A549 (cell line): Measurements from ENCODE around the gene MAP7D1. TPM values are rescaled to one million over a fixed set of nuclear protein-coding genes. Genes with fewer than 3 reads are reported as not detected.
"Not testable (repeated sequence)": the region's sequence is repeated elsewhere in the genome, so short reads cannot be mapped to it uniquely, and the experiment has no call there.

Experiments
- ATAC-seq, 2 experiments: fragments of 200-7000 bp in 1 of 2; fragments of >200 bp in 1 of 2; cut with Nextera tagmentation in 1 of 2; cut with Tn5 transposase in 1 of 2; 3 replicates each; pipeline versions ENCODE4 v1.8.0 to v1.9.1; 2018 to 2020; ENCODE audit warnings: mild to moderate bottlenecking in 1 of 2, moderate library complexity in 1 of 2
- CTCF ChIA-PET: fragments of 300-600 bp; sonication (Branson Sonifier 250); formaldehyde crosslinking; extraction: SDS; loops from one replicate; lab custom pipeline; 2021; ENCODE audit warnings: antibody characterized with exemption, inconsistent platforms; lab: Yijun Ruan, JAX
- POLR2A ChIA-PET: fragments of 350-600 bp; formaldehyde crosslinking; extraction: SDS; loops from one replicate; lab custom pipeline; 2021; ENCODE audit warnings: antibody characterized with exemption, inconsistent platforms; lab: Yijun Ruan, JAX
- DNase-seq, 2 experiments: peaks; one replicate each; pipeline versions ENCODE4 v3.0.0 to v3.0.0-alpha.2; 2011 to 2016; ENCODE audit warnings: low read depth in 1 of 2, low spot score in 1 of 2
- FAIRE-seq: peaks from 2 replicates; lab custom pipeline; 2011; peaks lifted over from hg19 to GRCh38; lab: Jason Lieb, UNC
- H3K27ac ChIP-seq, 2 experiments: fragments of >200 bp; sonication (Bioruptor Twin); formaldehyde crosslinking; 3 replicates each; pipeline ENCODE4 v1.5.1; 2016 to 2017
- H3K4me1 ChIP-seq: fragments of >200 bp; sonication (Bioruptor Twin); formaldehyde crosslinking; 3 replicates; pipeline ENCODE4 v1.6.1; 2016
- H3K4me2 ChIP-seq: fragments of >200 bp; sonication (Bioruptor Twin); formaldehyde crosslinking; 3 replicates; pipeline ENCODE4 v1.6.1; 2016
- H3K4me3 ChIP-seq: fragments of >200 bp; sonication (Bioruptor Twin); formaldehyde crosslinking; 3 replicates; pipeline ENCODE4 v1.5.1; 2016
- H3K9me3 ChIP-seq: fragments of >200 bp; sonication (Bioruptor Twin); formaldehyde crosslinking; 3 replicates; pipeline ENCODE4 v1.6.1; 2016
- CBX2 ChIP-seq: fragments of 200-600 bp; sonication (generic); IDR thresholded peaks from 2 replicates; pipeline ENCODE4 v1.6.1; 2016; ENCODE audit warnings: low read depth, mild to moderate bottlenecking, borderline replicate concordance
- CHD4 ChIP-seq: fragments of 200-600 bp; sonication (generic); IDR thresholded peaks from 2 replicates; pipeline ENCODE4 v1.6.1; 2016; ENCODE audit warnings: antibody characterized with exemption, mild to moderate bottlenecking, borderline replicate concordance
- FOSB ChIP-seq: fragments of 250-450 bp; sonication (Bioruptor Pico); IDR thresholded peaks from 2 replicates; pipeline ENCODE4 v1.5.0; 2020; ENCODE audit warnings: mild to moderate bottlenecking, moderate library complexity
- HEYL ChIP-seq: fragments of 250-450 bp; sonication (Bioruptor Pico); IDR thresholded peaks from 2 replicates; pipeline ENCODE4 v1.8.0; 2021; ENCODE audit warnings: mild to moderate bottlenecking, moderate library complexity
- HMGXB4 ChIP-seq: fragments of 250-450 bp; sonication (Bioruptor Pico); IDR thresholded peaks from 2 replicates; pipeline ENCODE4 v1.5.0; 2021; ENCODE audit warnings: mild to moderate bottlenecking, moderate library complexity, borderline replicate concordance
- HOXB5 ChIP-seq: fragments of 250-450 bp; sonication (Bioruptor Pico); IDR thresholded peaks from 2 replicates; pipeline ENCODE4 v1.5.0; 2020; ENCODE audit warnings: mild to moderate bottlenecking, moderate library complexity
- KDM1A ChIP-seq: fragments of 200-600 bp; sonication (generic); IDR thresholded peaks from 2 replicates; pipeline ENCODE4 v1.6.1; 2016; ENCODE audit warnings: low read depth, mild to moderate bottlenecking
- MAFK ChIP-seq: fragments of 450-650 bp; IDR thresholded peaks from 2 replicates; pipeline ENCODE4 v1.6.1; 2014; ENCODE audit not compliant: partially characterized antibody
- MAZ ChIP-seq: fragments of 150-350 bp; IDR thresholded peaks from 2 replicates; pipeline ENCODE4 v1.6.1; 2014; ENCODE audit warnings: antibody characterized with exemption, low read depth, low read length, borderline replicate concordance
- PBX3 ChIP-seq: IDR thresholded peaks from 2 replicates; pipeline ENCODE4 v1.6.1; 2012
- PHF8 ChIP-seq: fragments of 200-600 bp; sonication (generic); IDR thresholded peaks from 2 replicates; pipeline ENCODE4 v1.6.1; 2016; ENCODE audit warnings: low read depth, mild to moderate bottlenecking, antibody characterized with exemption, moderate library complexity, borderline replicate concordance
- RAD21 ChIP-seq, 2 experiments: fragments of >200 bp in 1 of 2; sonication (Bioruptor Twin) in 1 of 2; formaldehyde crosslinking in 1 of 2; IDR thresholded peaks in 1 of 2; conservative IDR thresholded peaks in 1 of 2; 2 replicates in 1 of 2; 3 replicates in 1 of 2; pipeline ENCODE4 v1.6.1; 2012 to 2018; ENCODE audit warnings: inconsistent platforms in 1 of 2
- ZC3H11A ChIP-seq: fragments of 450-650 bp; IDR thresholded peaks from 2 replicates; pipeline ENCODE4 v1.6.1; 2014; ENCODE audit warnings: antibody characterized with exemption, mild to moderate bottlenecking
- WGBS: methylation state at CpG from one replicate; pipeline ENCODE4 v1.1.6; 2017; ENCODE audit errors: missing lambda C conversion rate; 5-methylcytosine and 5-hydroxymethylcytosine counted together
- polyA plus RNA-seq, 4 experiments: library from polyadenylated mRNA; depleted of rRNA in 3 of 4; stranded (reverse); fragments of >200 nt; fragmentation: RNase III in 1 of 4; extraction: RNeasy Plus Mini Kit Qiagen cat#74134 plus additional on column Dnase treatment in 1 of 4; gene quantifications; 2 replicates in 3 of 4; 3 replicates in 1 of 4; pipeline ENCODE4 v1.2.3, GENCODE V29; 2011 to 2017
- TF ChIP-seq, protein P1 (sequence below): fragments of >200 bp; sonication (Bioruptor Twin); formaldehyde crosslinking; IDR thresholded peaks from 2 replicates; pipeline ENCODE4 v1.6.1; 2016
- TF ChIP-seq, protein P2 (sequence below): fragments of 200-600 bp; sonication (generic); IDR thresholded peaks from 2 replicates; pipeline ENCODE4 v1.6.1; 2016; ENCODE audit warnings: antibody characterized with exemption, mild to moderate bottlenecking, moderate library complexity
- TF ChIP-seq, protein P3 (sequence below): fragments of >200 bp; sonication (Bioruptor Twin); formaldehyde crosslinking; IDR thresholded peaks from 3 replicates; pipeline ENCODE4 v1.6.1; 2016

Gene MAP7D1
- polyA plus RNA-seq, 2 of the 4 experiments (the other 2 are of a cell fraction): 16.4 to 74.9 TPM

DNA sequence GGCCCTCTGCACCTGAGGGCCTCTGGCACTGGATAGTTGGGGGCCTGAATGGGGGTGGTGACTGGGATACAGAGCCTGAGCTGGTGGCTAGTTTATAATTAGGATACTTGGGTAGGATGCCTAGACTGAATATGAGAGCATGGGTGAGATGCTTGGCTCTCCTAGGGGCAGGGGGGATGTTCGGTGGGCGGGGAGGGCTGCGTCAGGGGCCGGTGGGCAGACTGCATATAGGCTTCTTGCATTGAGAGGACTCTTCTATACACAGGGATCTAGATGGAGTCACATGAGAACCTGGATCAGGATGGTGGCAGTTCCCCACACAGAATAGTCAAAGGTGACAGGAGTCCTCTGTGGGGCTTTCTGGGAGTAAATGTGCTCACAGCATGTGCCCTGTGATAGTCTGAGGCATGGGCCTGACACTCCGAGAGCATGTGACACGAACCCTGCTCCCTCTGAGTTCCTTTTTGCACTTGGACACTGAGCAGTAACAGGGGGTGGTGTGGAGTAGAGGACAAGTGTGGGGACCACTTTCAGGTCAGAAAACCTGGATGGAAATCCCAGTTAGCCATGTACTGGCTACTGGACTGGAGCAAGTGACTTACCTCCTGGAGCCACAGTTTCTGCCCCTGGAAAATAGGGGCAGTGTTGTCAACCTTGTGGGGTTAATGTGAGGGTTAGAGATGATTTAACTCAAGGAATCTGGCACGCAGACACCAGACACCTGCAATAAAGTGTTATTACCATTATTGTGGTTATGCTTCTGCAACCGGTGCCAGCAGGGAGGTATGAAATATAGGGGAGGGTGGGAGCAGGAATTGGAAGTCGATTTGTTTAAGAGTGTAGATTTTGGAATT lies 2.2 kb downstream of the MAP7D1 start (continued):
- TF ChIP-seq, protein P1, sequence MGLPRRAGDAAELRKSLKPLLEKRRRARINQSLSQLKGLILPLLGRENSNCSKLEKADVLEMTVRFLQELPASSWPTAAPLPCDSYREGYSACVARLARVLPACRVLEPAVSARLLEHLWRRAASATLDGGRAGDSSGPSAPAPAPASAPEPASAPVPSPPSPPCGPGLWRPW: no peak
- TF ChIP-seq CHD4 (no peak), HEYL (CRISPR knock-in tag) (no peak), HMGXB4 (CRISPR knock-in tag) (no peak), MAZ (no peak), PHF8 (no peak), ZC3H11A (no peak)

DNA sequence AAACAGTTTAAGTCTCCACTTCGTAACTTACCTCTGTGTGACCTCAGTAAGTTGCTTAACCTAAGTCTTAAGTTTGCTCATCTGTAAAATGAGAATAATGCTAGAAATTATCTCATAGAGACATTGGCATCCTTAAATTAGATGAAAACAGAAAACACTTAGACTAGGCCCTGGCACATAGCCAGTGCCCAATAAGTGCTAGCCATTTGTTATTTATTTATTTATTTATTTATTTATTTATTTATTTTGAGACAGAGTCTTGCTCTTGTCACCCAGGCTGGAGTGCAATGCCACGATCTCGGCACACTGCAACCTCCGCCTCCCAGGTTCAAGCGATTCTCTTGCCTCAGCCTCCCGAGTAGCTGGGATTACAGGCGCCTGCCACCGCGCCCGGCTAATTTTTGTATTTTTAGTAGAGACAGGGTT lies 2.9 kb downstream of the MAP7D1 start:
- FAIRE-seq, ATAC-seq, DNase-seq, H3K4me3 ChIP-seq, H3K27ac ChIP-seq, H3K9me3 ChIP-seq: not testable (repeated sequence)
- POLR2A ChIA-PET: interaction anchor here (0.5 kb wide), 1 partner anchor 83 kb away, joined by 4 read pairs; no protein-coding TSS in a partner anchor
- WGBS: 91% methylated on average over 10 of the region's 10 CpGs
- CTCF ChIA-PET: interaction anchor here (1.3 to 8.6 kb wide), 3 partner anchors 8 to 29 kb away, joined by 3 to 82 read pairs (median 71); partner anchors contain the start of gene TRAPPC3
- Histone ChIP-seq H3K4me1 (peaks cover 64% of the 10 kb centered on the region), H3K4me2 (peak overlapping the region; percentile 99)
- TF ChIP-seq ZC3H11A: peak; percentile 89

DNA sequence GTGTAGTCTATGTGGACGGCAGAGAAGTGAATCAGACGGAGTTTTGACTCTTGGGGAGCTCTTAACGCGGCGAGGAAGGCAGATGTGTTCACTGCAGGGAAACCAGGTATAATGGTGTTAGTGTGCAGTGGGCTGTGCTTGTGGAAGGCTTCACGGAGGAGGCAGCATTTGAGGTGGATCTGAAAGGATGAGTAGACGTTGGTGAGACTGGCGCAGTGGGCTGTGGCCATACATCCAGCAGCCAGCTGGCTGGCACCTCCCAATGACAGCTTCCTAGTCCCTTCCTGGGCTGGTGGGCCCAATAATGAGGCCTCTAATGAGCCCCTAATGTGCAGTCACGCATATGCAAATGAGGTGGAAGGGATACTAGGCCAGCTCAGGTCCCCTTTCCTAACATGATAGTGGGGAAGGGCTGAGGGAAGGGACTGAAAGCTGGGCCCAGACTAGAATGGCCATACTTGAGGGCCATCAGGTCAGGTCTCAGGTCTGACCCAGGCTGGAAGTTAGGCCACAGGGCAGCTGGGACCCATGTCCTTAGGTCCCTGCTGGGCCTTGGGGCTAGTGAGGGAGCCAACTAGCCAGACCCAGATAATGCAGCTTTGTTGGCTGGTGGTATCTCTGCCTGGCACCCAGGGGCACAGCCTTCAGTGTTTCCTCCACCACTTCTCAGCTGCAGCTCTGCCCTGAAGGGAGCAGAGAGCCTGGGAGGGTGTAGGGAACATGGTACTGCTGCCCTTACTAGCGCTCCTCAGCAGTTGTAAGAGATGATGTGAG lies 3.8 kb downstream of the MAP7D1 start:
- no peak overlapping the region; the same call in 2 of the 3 replicates for H3K4me3 ChIP-seq
- no peak for ATAC-seq
- FAIRE-seq: no peak
- peaks cover 61% of the 10 kb centered on the region for H3K4me1 ChIP-seq
- TF ChIP-seq HOXB5 (CRISPR knock-in tag) (no peak), FOSB (CRISPR knock-in tag) (no peak), KDM1A (no peak), RAD21 (conservative IDR thresholded peaks at IDR 0.05 in 1 of 2, IDR thresholded peaks at IDR 0.05 in 1 of 2) (no peak), PBX3 (no peak), MAFK (no peak), CBX2 (no peak)
- TF ChIP-seq, protein P2, sequence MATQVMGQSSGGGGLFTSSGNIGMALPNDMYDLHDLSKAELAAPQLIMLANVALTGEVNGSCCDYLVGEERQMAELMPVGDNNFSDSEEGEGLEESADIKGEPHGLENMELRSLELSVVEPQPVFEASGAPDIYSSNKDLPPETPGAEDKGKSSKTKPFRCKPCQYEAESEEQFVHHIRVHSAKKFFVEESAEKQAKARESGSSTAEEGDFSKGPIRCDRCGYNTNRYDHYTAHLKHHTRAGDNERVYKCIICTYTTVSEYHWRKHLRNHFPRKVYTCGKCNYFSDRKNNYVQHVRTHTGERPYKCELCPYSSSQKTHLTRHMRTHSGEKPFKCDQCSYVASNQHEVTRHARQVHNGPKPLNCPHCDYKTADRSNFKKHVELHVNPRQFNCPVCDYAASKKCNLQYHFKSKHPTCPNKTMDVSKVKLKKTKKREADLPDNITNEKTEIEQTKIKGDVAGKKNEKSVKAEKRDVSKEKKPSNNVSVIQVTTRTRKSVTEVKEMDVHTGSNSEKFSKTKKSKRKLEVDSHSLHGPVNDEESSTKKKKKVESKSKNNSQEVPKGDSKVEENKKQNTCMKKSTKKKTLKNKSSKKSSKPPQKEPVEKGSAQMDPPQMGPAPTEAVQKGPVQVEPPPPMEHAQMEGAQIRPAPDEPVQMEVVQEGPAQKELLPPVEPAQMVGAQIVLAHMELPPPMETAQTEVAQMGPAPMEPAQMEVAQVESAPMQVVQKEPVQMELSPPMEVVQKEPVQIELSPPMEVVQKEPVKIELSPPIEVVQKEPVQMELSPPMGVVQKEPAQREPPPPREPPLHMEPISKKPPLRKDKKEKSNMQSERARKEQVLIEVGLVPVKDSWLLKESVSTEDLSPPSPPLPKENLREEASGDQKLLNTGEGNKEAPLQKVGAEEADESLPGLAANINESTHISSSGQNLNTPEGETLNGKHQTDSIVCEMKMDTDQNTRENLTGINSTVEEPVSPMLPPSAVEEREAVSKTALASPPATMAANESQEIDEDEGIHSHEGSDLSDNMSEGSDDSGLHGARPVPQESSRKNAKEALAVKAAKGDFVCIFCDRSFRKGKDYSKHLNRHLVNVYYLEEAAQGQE: no peak
- TF ChIP-seq, protein P3, sequence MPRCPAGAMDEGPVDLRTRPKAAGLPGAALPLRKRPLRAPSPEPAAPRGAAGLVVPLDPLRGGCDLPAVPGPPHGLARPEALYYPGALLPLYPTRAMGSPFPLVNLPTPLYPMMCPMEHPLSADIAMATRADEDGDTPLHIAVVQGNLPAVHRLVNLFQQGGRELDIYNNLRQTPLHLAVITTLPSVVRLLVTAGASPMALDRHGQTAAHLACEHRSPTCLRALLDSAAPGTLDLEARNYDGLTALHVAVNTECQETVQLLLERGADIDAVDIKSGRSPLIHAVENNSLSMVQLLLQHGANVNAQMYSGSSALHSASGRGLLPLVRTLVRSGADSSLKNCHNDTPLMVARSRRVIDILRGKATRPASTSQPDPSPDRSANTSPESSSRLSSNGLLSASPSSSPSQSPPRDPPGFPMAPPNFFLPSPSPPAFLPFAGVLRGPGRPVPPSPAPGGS: no peak
- TF ChIP-seq, all 56 proteins: peak for 0
- ChIA-PET CTCF (interaction anchor here (0.6 to 8.6 kb wide), 8 partner anchors 9 to 139 kb away, joined by 3 to 82 read pairs (median 8); partner anchors contain the start of gene TRAPPC3), POLR2A (interaction anchor here (0.5 to 2.5 kb wide), 2 partner anchors 10 to 82 kb away, joined by 4 to 19 read pairs; partner anchors contain the start of gene TRAPPC3)
- Histone ChIP-seq H3K27ac (peak overlapping the region; percentile 77 to 83; a peak in 4 of 6 replicates), H3K4me2 (peak overlapping the region; percentile 93), H3K9me3 (no peaks in the 10 kb centered on the region)
- WGBS: 87% methylated on average over 10 of the region's 10 CpGs
- no peak for DNase-seq
